Measurements from ENCODE around the gene NOXO1. TPM values are rescaled to one million over a fixed set of nuclear protein-coding genes. Genes with fewer than 3 reads are reported as not detected.
A peak's percentile ranks its signal among the peaks of the same experiment; 100 is the strongest.

NOXO1 gene
- total and polyA plus RNA-seq, 9 of the 15 experiments (the other 6 are each of a cell fraction or from before 2014, with no cell fraction given) = not detected

DNA sequence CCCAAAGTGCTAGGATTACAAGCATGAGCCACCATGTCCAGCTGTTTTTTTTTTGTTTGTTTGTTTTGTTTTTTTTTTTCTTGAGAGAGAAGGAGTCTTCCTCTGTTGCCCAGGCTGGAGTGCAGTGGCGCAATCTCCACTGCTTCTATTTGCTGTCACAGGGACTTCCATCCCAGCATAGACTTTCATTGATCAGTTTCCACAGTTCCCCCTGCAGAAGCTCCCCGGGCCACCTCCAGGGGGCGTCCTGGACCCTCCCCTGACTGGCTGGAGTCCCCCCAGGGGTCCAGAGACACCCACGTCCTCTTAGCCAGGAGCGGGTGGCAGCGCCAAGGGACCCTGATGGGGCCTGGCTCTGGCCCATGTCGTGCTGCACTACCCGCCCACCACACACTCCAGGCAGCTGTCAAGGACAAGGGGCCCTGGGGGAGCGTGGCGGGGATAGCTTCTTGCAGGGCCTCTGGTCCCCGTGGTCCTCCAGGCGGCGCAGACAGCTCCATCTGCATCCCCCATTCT is 35.2 kb upstream of the NOXO1 start:
- Histone ChIP-seq H3K4me3 (no peak overlapping the region), H3K9me1 (ENCODE audit: control insufficient read depth, insufficient read depth, low read length) (no peaks in the 10 kb centered on the region), H3K36me3 (ENCODE audit: control insufficient read depth, insufficient read depth, low read length) (no peaks in the 10 kb centered on the region), H2AFZ (ENCODE audit: low read depth, low read length) (no peak overlapping the region), H3K4me2 (ENCODE audit: insufficient read depth, low read length) (no peak overlapping the region), H3K9me3 (replicated peaks; ENCODE audit: control insufficient read depth, insufficient read depth, low read depth, low read length) (no peaks in the 10 kb centered on the region), H3K4me1 (replicated peaks in 1 of 2; ENCODE audit: control insufficient read depth in 2 of 2, insufficient read depth in 2 of 2, low read length in 2 of 2) (peaks cover 4 to 40% of the 10 kb centered on the region in 2 experiments; a peak in 4 of 5 replicates), H3K79me2 (ENCODE audit: control insufficient read depth, insufficient read depth, low read length) (no peaks in the 10 kb centered on the region), H3K9ac (ENCODE audit: insufficient read depth in 1 of 2, low read depth in 2 of 2, low read length in 2 of 2) (0 out of 4 replicates have a peak overlapping the region, but pooled peaks of 1 of the 2 experiments have one; percentile 61), H3K27ac (ENCODE audit: extremely low read depth, low read depth, low read length) (no peak overlapping the region), H4K20me1 (replicated peaks; ENCODE audit: control insufficient read depth, insufficient read depth, low read length) (no peaks in the 10 kb centered on the region), H3K27me3 (ENCODE audit: control insufficient read depth in 2 of 2, insufficient read depth in 2 of 2, low read length in 2 of 2) (no peaks in the 10 kb centered on the region)
- ChIA-PET CTCF (ENCODE audit: low intra/inter-chr PET ratio) (interaction anchor here (0.9 kb wide), 1 partner anchor 903 kb away, joined by 3 read pairs; no protein-coding TSS in a partner anchor), POLR2A (interaction anchor here (0.6 to 2.0 kb wide), 5 partner anchors 32 to 401 kb away, joined by 3 to 9 read pairs (median 3); partner anchors contain the start of genes GFER, RPS2 and TRAF7)
- no peak for FAIRE-seq
- 31% methylated on average over 13 of the region's 13 CpGs for WGBS (ENCODE audit: insufficient coverage, low coverage, missing lambda C conversion rate)
- in situ Hi-C loops (cut with MboI) (no loop called here), intact Hi-C loops (cut with micrococcal nuclease) (no loop called here)
- peak in 3 of 4 experiments; percentile 48 to 59 (median 51) for DNase-seq (ENCODE audit: extremely low read depth in 1 of 4, low spot score in 3 of 4)
- TF ChIP-seq PCBP2 (IDR thresholded peaks at IDR 0.05; ENCODE audit: low read depth, low read length, poor library complexity, severe bottlenecking) (no peak), HDAC6 (IDR thresholded peaks at IDR 0.05; ENCODE audit: low read depth, low read length) (no peak), ZBTB7A (IDR thresholded peaks at IDR 0.05; ENCODE audit: borderline replicate concordance, control insufficient read depth, low read depth, low read length) (peak; percentile 88; the same call in 1 of the 2 replicates), DACH1 (IDR thresholded peaks at IDR 0.05; ENCODE audit: partially characterized antibody) (peak; percentile 45), ETS1 (conservative IDR thresholded peaks at IDR 0.05; ENCODE audit: control insufficient read depth, low read depth, low read length) (no peak), EGR1 (conservative IDR thresholded peaks at IDR 0.05) (peak; percentile 37; the same call in 1 of the 2 replicates), RBM14 (IDR thresholded peaks at IDR 0.05; ENCODE audit: borderline replicate concordance, insufficient read depth, low read depth, low read length) (no peak)
- TF ChIP-seq, protein P1, sequence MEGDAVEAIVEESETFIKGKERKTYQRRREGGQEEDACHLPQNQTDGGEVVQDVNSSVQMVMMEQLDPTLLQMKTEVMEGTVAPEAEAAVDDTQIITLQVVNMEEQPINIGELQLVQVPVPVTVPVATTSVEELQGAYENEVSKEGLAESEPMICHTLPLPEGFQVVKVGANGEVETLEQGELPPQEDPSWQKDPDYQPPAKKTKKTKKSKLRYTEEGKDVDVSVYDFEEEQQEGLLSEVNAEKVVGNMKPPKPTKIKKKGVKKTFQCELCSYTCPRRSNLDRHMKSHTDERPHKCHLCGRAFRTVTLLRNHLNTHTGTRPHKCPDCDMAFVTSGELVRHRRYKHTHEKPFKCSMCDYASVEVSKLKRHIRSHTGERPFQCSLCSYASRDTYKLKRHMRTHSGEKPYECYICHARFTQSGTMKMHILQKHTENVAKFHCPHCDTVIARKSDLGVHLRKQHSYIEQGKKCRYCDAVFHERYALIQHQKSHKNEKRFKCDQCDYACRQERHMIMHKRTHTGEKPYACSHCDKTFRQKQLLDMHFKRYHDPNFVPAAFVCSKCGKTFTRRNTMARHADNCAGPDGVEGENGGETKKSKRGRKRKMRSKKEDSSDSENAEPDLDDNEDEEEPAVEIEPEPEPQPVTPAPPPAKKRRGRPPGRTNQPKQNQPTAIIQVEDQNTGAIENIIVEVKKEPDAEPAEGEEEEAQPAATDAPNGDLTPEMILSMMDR (IDR thresholded peaks at IDR 0.05 in 2 of 3, conservative IDR thresholded peaks at IDR 0.05 in 1 of 3; ENCODE audit: insufficient read depth in 2 of 3, low read depth in 1 of 3, low read length in 3 of 3) = peak; percentile 48 to 73 (median 63)
- TF ChIP-seq, protein P2, sequence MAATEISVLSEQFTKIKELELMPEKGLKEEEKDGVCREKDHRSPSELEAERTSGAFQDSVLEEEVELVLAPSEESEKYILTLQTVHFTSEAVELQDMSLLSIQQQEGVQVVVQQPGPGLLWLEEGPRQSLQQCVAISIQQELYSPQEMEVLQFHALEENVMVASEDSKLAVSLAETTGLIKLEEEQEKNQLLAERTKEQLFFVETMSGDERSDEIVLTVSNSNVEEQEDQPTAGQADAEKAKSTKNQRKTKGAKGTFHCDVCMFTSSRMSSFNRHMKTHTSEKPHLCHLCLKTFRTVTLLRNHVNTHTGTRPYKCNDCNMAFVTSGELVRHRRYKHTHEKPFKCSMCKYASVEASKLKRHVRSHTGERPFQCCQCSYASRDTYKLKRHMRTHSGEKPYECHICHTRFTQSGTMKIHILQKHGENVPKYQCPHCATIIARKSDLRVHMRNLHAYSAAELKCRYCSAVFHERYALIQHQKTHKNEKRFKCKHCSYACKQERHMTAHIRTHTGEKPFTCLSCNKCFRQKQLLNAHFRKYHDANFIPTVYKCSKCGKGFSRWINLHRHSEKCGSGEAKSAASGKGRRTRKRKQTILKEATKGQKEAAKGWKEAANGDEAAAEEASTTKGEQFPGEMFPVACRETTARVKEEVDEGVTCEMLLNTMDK (IDR thresholded peaks at IDR 0.05; ENCODE audit: borderline replicate concordance, insufficient read depth, low read depth, low read length, poor library complexity, severe bottlenecking) = peak; percentile 88
- no TSS peak for BruUV-seq (replicated peaks)
- ATAC-seq = peak; percentile 72

Data from K562 (cell line).